NCI-H2227 treated with DMSO at 0.1 percent for 48 hours (cell line): ENCODE data around the gene PSTPIP2.
"Not testable (repeated sequence)": the region's sequence is repeated elsewhere in the genome, so short reads cannot be mapped to it uniquely, and the experiment has no call there.

Experiments used
- DNase-seq: peaks from one replicate; lab custom pipeline; 2025; lab: John Stamatoyannopoulos, UW

PSTPIP2 gene

DNA sequence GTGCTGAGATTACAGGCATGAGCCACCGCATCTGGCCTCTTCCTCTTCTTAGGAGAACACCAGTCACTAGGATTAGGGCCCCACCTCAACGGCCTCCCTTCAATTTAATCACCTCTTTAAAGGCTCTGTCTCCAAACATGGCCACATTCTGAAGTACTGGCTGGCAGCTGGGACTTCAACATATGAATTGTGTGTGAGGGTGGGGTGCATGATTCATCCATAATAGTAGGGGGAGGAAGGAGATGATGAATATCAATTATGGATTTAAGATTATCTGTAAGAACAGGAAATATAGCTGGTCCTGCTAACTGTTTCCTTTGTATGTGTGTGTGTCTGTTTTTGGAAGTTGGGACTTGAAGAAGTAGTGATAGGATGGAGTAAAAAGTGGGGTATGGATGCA lies 90.2 kb downstream of the PSTPIP2 start:
- no peak for DNase-seq

DNA sequence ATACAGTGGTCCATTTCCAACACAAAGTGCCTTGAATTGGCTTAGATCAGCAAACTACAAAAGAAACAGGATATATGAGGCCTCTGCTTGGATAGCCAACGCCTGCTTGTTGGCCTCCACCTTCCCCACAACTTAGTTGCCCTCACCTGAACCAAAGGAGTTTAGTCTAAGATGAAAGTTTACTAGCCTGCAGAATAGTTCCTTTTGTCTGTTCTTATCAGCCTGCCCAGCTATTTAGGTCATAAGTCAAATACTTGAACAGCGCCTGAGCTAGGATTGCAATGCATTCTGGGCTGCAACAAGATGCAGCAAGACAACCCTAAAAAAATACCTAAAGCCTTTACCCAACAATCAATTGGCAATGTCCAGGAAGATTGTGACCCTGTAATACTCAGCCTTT lies 91.8 kb downstream of the PSTPIP2 start:
- no peak for DNase-seq

DNA sequence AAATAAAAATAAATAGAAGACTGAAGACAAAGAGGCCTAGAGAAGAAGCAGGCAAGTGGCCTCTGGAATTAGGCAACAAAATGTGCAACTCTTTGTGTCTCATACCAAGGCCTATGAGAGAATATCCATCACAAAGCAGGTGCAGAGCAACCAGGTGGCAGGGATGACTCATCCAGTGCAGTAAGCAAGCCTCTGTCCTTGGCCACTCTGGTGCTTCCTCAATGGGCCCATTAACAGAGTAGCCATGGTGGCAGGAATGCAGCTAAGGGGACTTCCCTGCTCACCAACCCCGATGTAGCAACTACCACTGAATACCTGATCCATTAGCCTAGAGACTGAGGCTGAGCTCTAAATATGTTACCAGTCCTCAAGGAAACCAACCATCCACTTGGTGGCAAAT lies 94.0 kb downstream of the PSTPIP2 start:
- DNase-seq = no peak

DNA sequence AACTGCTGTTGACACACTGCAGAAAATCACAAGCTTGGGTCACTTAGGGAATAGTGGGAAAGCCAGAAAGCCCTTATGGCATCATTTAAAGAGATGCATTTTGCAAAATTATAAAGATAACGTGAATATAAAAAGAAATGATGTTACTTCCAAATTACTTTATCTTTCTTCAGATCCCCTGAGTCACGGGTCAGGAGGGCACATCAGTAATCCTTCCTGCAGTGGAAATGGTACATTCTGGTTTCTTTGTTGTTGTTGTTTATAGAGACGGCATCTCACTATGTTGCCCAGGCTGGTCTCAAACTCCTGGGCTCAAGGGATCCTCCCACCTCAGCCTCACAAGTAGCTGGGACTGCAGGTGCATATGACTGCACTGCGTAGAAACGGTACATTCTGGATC lies 95.1 kb downstream of the PSTPIP2 start:
- DNase-seq = no peak

DNA sequence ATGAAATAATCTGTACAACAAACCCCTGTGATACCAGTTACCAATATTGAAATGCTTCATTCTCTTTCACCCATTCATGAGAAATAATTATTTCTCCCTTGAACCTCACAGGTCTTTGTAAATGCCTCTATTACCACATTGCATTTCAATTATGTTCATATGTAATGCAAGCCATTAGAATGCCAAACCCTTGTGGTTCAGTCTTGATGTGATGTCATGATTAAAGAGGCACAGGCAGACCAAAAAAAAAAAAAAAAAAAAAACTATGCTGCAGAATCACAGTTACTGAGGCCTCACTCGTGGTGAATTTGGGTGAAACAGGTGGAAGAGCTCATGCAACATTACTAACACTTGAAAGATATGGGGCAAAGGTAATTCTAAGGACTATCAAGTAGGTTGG lies 95.5 kb downstream of the PSTPIP2 start:
- DNase-seq = no peak

GRCh38 chr18:45974088-45974536 lies 97.9 kb downstream of the PSTPIP2 start:
- DNase-seq = peak; percentile 62

GRCh38 chr18:45967007-45967706 lies 104.9 kb downstream of the PSTPIP2 start, which contains the start of gene EPG5:
TSS of gene EPG5 (minus strand) at chr18:45967329. CDS start at chr18:45967239, 90 bp downstream.
- DNase-seq = peak; percentile 93

DNA sequence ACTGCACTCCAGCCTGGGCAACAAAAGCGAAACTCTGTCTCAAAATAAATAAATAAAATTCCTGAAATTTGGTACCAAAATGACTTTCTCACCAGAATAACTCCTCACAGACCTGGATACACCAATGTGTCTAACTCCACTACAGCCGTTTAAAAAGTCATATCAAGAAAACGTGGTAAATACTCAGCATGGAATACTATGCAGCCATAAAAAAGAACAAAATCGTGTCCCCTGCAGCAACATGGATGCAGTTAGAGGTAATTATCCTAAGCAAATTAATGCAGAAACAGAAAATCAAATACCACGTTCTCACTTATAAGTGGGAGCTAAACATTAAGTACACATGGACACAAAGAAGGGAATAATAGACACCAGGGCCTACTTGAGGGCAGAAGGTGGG lies 107.1 kb downstream of the PSTPIP2 start:
- not testable (repeated sequence) for DNase-seq

- DNase-seq = no peak
These were observed 109.2 kb downstream of the PSTPIP2 start for GRCh38 chr18:45962866-45963265.

- DNase-seq = no peak
These were observed 109.6 kb downstream of the PSTPIP2 start for GRCh38 chr18:45962461-45962860.

GRCh38 chr18:45959484-45959883 lies 112.6 kb downstream of the PSTPIP2 start:
- DNase-seq = not testable (repeated sequence)

DNA sequence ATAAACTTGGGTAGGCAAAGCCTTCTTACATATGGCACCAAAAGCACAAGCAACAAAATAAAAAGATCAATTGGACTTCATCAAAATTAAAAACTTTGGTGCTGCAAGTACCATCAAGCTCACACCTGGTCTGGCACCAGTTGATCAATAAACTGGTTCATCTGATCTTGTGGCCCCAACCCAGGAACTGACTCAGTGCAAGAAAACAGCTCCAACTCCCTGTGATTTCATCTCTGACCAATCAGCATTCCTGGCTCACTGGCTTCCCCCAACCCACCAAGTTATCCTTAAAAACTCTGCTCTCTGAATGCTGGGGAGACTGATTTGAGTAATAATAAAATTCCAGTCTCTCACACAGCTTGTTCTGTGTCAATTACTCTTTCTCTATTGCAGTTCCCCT lies 113.3 kb downstream of the PSTPIP2 start:
- no peak for DNase-seq

DNA sequence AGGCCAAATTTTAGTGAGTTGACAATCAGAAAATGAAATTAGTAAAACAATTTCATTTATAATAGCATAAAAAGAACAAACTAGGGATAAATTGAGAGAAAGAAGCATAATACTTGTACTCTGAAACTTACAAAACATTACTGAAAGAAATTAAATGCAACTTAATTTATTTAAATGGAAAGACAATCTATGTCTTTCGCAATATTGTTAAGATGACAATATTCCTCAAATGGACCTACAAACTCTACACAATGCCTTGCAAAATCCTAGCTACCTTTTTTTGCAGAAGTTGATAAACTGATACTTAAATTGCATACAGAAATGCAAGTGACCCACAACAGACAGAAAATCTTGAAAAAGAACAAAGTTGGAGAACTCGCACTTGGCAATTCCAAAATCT lies 114.0 kb downstream of the PSTPIP2 start:
- DNase-seq = no peak

DNA sequence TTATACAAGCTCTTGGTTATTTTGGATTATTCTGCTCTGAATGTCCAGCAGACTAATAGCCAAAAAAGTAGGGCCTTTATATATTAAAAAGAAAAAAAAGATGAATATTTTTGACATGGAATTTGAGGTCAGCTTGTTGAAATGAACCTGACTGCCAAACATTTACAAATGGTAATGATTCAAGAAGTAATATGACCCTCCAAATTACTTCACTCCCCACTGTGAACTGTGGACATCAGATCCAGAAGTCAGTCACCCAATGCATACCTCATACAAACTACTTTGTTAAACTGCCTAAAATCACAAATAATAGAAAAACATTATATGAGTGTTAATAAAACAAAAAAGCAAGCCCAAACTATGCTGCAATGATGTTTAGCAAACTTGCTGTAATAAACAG lies 115.0 kb downstream of the PSTPIP2 start:
- DNase-seq = no peak

- no peak for DNase-seq
These were observed 117.8 kb downstream of the PSTPIP2 start for GRCh38 chr18:45954070-45954934.

DNA sequence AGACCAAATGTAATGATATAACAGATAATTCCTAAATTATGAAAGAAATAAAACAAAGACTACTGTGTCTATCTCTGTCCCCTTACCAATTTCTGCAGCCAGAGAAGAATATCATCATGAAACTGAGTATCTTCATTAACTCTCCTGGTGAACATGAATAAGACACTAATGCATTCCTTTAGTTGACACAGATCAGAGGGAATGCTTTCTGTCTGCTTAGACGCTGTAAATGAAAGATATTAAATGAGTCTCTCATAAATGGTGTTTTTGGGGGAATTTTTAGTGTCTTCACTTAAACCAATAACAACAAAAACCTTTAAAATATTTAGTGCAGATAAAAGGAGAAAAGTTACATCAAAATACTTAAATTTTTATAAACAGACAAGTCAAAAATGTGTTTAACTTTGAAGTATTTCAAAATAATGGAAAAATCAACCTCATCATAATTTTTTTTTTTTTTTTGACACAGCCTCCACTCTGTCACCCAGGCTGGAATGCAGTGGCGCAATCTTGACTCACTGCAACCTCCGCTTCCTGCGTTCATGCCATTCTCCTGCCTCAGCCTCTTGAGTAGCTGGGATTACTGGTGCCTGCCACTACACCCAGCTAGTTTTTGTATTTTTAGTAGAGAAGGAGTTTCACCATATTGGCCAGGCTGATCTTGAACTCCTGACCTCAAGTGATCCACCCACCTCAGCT lies 120.9 kb downstream of the PSTPIP2 start:
- no peak for DNase-seq

DNA sequence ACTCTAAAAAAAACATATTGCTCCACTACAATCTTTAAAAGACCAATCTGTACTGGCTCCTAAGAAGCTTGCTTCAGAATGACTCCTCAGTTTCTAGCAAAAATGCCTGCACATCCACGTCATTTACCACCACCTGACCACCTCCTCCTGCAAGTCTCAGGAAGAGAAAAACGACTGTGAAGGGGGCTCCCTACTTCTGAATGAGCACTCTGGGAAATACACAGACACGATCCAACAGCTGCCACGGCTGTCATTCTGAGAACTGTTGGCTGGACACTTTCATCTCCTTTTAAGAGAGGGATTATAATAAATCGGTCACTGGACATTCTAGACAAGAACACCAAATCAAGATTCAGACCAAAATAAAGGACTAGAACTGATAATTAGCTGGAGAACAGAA lies 126.4 kb downstream of the PSTPIP2 start:
- no peak for DNase-seq

DNA sequence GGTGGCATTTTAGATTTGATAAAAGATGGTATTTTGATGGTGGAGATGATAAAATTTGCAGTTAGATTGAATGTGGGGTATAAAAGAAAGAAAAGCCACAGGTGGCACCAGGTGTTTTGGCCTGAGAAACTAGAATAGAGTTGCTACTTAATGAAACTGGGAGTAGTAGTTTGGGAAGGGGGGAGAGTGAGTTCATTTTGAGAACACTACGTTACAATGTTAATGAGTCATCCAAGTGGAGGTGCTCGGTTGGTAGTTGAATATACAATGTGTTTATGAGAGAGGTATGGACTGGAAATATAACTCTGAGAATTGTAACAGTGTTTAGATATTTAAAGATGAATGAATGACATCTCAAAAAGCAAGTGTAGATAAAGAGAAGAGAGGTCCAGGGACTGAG lies 131.3 kb downstream of the PSTPIP2 start:
- DNase-seq = no peak

DNA sequence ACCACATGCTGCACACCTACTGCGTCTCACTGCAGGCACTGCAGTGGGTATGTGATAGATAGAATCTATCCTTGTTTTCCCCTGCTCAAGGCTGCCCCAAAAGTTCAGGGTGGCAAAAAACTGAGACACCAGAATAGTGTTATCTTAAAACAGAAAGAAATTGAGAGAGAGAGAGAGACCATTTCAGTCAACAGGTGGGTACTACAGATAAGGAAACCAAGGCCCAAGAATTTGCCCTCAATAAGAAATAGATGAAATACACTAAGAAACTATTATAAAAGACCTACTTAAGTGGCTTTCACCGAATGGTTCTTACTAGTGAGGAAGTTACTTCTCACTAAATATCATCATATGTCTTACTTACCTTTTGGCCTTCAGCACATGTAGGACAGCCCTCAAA lies 132.8 kb downstream of the PSTPIP2 start:
- DNase-seq = no peak

DNA sequence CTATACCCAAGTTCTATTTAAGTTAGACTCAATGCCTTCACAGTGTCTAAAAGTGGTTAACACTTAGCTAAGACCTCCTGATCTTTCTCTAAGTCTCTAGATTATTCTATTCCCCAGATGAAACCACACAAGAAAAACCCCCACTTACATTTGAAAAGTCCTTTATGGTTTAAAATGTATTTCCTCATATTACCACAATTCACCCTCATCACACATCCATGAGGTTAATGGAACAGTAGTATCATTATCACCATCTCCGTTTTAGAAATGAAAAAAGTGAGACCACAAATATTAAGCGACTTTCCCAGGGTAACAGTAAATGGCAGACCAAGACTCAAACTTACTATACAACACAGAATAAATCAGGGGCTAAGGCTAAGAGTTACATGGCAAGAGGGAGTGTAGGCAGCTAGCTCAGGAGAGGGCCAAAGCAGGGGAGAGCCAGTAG lies 133.5 kb downstream of the PSTPIP2 start:
- no peak for DNase-seq

DNA sequence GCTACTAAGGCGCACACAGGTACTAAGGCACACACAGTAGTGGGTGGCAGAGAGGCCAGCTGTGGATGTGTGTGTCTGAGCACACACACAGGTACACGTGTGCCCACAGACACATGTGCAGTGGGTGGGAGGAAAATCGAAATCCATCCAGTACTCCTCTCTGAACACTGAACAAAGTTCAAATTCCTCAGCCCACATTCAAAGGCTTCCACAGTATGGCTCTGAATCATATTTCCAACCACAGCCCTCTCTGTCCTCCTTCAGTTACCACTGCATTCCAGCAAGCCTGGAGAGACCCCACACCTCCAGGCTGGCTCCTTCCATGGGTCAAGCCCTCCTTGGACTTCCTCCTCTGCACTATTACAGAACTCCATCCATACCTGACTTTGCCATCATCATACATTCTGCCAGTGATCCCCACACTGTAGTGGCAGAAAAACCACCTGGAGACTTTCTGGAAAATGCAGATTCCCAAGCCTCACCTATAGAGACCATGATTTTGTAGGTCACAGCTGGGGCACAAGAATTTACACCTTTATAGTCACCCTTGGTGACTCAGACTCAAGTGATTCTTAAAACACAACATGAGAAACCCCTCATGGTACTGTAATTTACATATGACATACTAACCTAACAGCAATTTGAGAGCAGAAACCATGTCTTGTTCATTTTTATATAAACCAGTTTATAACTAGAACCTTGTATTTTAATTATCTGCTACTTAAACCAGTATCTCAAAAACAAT lies 136.3 kb downstream of the PSTPIP2 start:
- DNase-seq = no peak
